GM19099 (cell line): ENCODE data around the gene MAPK1.

Experiments
- POLR2A ChIP-seq: IDR thresholded peaks from 3 replicates; pipeline ENCODE4 v1.6.1; 2011; ENCODE audit warnings: low read depth; ENCODE audit not compliant: insufficient read length; ENCODE audit errors: extremely low read depth

The MAPK1 gene

DNA sequence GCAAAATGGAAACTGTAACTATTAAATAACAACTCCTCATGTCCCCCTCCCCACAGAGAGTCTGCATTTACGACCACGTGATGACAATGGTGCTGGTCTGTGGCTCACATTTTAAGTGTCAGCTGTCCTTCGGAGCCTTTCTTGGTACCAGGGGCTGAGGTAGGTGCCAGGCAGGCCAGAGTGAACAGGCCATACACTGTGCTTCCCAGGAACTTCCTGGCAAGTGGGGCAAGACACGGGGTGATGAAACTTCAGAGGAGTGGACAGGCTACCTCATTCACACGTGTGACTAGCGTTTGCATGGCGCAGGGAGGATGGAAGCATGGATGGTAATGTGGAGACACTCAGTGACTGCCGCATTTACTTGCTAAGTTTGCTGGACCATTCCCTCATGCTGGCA, 121.5 kb downstream of the MAPK1 start:
- TF ChIP-seq POLR2A: no peak

- no peak for TF ChIP-seq POLR2A
Observed at GRCh38 chr22:21741790-21742189, 125.7 kb downstream of the MAPK1 start.

DNA sequence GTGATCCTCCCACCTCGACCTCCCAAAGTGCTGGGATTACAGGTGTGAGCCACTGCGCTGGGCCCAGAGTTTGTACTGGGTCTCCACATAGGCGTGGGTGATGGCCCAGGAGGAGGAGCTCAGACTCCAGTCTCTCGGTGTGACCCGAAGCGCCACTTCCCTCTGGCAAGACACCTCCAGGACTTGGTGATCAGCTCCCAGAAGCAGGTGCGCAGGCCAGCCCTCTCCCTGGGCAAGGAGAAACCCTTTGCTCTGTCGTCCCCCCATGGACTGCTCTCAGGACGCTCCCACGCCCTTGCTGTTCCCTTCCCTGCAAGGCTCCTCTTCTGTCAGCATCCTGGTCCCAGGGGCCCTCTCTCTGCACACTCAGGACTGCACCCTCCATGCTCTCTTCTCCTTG, 126.4 kb downstream of the MAPK1 start:
- no peak for TF ChIP-seq POLR2A

GRCh38 chr22:21739828-21740377, 127.5 kb downstream of the MAPK1 start:
- TF ChIP-seq POLR2A: no peak

DNA sequence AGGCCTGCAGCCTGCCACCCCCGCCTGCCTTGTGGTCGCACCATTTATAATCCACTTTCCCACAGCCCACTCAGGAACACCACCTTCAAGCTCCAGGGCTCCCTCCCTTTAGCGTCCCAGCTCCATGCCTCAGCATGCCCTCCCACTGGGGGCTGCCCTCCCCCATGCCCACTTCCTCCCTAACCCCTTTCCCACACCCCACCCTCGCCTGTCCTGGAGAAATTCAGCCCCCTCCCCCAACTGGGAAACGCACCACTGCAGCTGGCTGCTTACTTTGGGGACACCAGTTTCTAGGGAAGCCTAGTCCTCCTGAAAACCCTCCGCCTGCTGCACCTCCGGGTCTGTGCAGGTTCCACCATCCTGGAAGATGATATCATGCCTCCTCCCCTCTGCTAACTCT, 128.5 kb downstream of the MAPK1 start:
- TF ChIP-seq POLR2A: no peak

DNA sequence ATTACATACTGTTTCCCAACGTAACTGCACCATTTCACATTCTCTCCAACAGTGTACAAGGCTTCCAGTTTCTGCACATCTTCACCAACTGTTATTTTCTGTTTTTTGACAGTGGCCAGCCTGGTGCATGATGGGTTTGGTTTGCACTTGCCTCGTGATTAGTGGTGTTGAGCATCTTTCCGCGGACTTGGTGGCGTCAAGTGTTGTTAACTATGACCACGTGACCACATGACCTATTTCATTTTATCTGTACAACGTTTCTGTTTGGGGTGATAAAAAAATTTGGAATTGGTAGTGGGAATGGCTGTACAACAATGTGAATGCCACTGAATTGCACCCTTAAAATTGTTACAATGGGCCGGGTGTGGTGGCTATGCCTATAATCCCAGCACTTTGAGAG, 129.4 kb downstream of the MAPK1 start:
- TF ChIP-seq POLR2A: no peak

DNA sequence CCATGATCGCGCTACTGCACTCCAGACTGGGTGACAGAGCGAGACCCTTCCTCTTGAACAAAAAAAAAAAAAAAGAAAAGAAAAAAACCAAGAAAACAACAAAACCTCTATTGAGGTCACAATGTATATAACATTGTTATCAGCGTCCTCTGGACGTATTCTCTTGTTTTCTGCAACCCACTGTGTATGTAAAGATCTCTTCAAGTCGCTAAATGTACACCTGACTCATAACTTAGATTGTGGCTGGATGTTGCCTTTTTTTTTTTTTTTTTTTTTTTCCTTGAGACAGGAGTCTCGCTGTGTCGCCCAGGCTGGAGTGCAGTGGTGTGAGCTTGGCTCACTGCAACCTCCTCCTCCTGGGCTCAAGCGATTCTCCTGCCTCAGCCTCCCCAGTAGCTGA, 130.5 kb downstream of the MAPK1 start:
- TF ChIP-seq POLR2A: no peak

- TF ChIP-seq POLR2A: no peak
Observed at GRCh38 chr22:21736084-21736642, 131.3 kb downstream of the MAPK1 start.

DNA sequence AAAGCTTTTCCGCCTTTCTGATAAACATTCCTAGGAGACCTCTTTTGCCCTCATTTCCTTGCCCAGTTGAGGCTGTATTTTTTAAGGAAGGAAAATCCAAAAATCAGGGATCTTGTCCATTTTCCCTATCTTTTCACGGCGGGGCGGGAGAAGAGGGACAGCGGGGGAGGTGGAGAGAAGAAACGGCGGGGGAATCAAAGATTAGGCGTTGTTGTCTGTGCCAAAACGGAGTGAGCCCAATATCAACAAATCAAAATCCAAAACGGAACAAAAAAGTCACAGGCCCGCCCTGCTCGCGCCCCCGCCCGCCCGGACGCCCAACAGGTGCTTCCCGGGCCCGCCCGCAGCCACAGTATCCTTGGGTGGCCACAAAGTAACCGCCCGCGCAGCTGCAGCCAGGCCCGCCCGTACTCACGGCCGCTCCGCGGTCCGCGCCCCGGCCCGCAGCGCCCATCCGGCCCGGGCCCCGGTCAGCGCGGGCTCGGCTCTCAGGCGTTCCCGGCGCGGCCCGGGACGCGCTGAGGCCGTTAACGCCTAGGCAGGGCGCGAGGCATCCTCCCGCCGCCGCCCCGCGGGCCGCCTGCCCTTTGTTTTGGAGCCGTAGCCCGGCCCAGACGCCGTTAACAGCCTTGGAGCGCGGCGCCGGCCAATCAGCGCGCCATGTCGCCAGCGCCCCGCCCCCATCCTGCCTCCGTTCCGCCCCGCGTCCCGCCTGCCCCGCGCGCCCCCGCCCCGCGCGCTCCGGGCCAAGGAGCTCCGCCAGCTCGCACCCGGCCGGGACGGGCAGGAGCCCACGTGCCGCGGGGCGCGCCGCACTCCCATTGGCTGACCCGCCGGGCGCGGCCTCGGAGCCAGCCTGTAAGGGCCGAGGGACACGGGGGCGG, 132.0 kb downstream of the MAPK1 start, which contains the start of gene YPEL1:
Gene YPEL1 (minus strand): TSS at position 595 of the 884 bp plus-strand sequence. CDS start 25,050 bp downstream, outside the sequence.
- TF ChIP-seq POLR2A: peak; percentile 35

DNA sequence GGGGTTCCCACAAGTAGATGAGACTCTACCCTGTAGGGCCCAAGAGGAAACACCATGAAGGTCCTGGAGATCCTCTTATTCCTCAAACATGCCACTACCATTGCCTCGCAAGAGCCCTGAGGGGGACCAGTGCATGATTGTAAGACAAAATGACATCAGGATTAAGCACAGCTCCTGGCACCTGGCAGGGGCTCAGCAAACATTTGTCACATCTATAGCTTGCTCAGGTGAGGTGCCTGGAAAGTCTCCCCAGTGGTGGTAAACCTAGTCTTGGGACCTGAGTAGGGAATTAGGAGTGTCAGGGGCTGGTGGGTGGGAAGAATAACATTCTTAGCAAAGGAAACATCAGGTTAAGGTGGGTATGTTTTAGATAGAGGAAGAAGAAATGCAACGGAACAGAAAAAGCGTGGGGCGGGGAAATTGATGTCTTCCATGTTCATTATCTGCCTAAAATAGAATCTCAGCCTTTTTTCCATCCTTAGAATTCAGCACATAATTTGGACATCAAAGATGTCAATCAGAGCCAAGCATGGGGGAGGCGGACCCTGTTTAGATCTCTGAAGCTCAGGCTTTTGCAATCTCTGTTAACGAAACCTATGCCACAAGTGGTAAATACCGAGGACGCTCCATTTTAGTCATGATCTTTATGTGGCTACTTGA, 132.8 kb downstream of the MAPK1 start:
- TF ChIP-seq POLR2A: no peak

- TF ChIP-seq POLR2A: no peak
Observed at GRCh38 chr22:21731503-21731902, 135.9 kb downstream of the MAPK1 start.

DNA sequence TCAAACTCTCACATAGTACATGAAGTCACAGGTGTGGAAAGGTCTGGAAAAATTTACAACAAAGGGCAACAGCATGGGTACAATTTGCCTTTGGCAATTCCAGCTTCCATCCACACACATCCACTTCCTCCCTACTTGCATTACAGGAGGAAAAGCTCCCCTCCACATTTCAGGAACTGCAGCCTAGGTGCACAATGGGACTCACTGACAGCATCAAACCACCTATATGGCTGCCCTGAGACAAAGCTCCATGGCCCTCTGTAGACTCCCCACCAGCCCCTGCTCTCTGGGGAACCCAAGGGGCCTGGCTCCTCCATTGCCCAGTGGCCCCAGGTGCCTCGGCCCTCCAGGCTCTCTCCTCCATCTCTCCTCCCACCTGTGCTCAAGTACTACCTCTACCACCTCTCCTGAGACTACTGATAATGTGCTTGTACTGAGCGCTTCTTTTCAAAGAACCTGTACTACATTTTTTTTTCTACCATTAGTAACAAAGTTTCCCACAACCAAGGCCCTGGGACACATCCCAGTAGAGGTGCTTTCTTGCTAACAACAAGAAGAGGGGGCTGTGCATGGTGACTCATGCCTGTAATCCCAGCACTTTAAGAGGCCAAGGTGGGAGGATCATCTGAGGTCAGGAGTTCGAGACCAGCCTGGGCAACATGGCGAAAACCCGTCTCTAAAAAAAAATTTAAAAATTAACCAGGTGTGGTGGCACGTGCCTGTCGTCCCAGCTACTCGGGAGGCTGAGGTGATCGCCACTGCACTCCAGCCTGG, 136.7 kb downstream of the MAPK1 start:
- TF ChIP-seq POLR2A: no peak

DNA sequence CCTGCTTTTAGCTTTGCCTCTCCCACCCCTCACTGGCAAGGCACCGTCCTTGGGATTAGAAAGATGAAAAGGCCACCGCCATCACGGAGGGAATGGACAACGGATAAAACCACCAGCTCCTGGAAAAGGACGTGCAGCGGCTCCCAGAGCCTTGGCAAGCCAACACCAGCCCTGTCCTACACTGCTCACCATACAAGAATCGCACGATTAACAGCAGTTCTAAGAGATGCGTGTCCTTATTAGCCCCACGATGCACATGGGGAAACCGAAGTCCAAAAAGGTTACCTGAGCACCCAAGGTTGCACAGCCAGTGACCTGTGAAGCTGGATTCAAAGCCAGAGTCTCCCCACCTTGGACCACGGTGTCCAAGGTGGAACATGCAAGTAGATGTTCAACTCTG, 139.2 kb downstream of the MAPK1 start:
- no peak for TF ChIP-seq POLR2A

GRCh38 chr22:21727768-21728167, 139.7 kb downstream of the MAPK1 start:
- TF ChIP-seq POLR2A: no peak

DNA sequence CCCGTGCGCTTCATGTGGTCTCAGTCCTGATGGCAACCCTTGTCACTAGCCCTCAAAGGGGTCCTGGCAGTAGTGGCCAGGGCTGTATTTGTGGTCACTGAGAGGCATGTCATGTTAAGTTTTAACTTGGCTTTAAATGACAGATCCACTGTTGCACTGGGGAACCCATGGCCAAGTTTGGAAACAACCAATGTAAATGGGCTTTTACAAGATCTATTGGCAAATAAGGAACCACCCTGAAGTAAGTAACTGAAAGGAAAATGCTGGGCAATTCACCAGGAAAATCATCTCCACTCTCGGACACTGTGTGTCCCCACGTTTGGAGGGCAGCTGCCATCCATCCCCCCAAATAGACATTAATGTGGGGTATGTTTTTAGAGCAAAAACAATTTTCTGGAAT, 140.3 kb downstream of the MAPK1 start:
- no peak for TF ChIP-seq POLR2A
